ENCODE measurements around the gene MR1. TPM values are rescaled to one million over a fixed set of nuclear protein-coding genes. Genes with fewer than 3 reads are reported as not detected.

MR1 gene
- total RNA-seq, 2 experiments from 2014 or later = 7.9 to 18.3 TPM

GRCh38 chr1:181012203-181012745, 21.5 kb upstream of the MR1 start:
- Histone ChIP-seq H3K4me2 (ENCODE audit: low read length) (no peak overlapping the region), H3K79me2 (ENCODE audit: insufficient read depth, low read depth, low read length) (peaks cover 35% of the 10 kb centered on the region), H3K9me2 (ENCODE audit: insufficient read depth, low read length) (no peaks in the 10 kb centered on the region), H3K4me1 (ENCODE audit: insufficient read depth, low read length, poor library complexity, severe bottlenecking) (no peaks in the 10 kb centered on the region), H2AFZ (ENCODE audit: low read length) (no peak overlapping the region), H3K36me3 (ENCODE audit: insufficient read depth, low read length) (peaks cover under 1% of the 10 kb centered on the region; the same call in 1 of the 2 replicates), H3K27ac (ENCODE audit: low read depth, low read length, poor library complexity, severe bottlenecking) (no peak overlapping the region), H3K4me3 (ENCODE audit: low read depth, low read length, poor library complexity, severe bottlenecking) (no peak overlapping the region), H3K9me3 (ENCODE audit: low read length) (no peaks in the 10 kb centered on the region), H4K20me1 (ENCODE audit: insufficient read depth, low read length) (no peaks in the 10 kb centered on the region)
- no peak for DNase-seq (ENCODE audit: low spot score)
- intact Hi-C loops (cut with micrococcal nuclease; ENCODE audit: unreplicated experiment) = no loop called here
- no peak for TF ChIP-seq EZH2phosphoT487 (IDR thresholded peaks at IDR 0.05; ENCODE audit: borderline replicate concordance, low read depth, low read length)
- TF ChIP-seq, protein P1, sequence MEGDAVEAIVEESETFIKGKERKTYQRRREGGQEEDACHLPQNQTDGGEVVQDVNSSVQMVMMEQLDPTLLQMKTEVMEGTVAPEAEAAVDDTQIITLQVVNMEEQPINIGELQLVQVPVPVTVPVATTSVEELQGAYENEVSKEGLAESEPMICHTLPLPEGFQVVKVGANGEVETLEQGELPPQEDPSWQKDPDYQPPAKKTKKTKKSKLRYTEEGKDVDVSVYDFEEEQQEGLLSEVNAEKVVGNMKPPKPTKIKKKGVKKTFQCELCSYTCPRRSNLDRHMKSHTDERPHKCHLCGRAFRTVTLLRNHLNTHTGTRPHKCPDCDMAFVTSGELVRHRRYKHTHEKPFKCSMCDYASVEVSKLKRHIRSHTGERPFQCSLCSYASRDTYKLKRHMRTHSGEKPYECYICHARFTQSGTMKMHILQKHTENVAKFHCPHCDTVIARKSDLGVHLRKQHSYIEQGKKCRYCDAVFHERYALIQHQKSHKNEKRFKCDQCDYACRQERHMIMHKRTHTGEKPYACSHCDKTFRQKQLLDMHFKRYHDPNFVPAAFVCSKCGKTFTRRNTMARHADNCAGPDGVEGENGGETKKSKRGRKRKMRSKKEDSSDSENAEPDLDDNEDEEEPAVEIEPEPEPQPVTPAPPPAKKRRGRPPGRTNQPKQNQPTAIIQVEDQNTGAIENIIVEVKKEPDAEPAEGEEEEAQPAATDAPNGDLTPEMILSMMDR (conservative IDR thresholded peaks at IDR 0.05; ENCODE audit: low read length) = no peak
- ChIA-PET POLR2A (no interaction called here), CTCF (ENCODE audit: unreplicated experiment) (no interaction called here)
- no TSS peak for BruUV-seq (replicated peaks)

DNA sequence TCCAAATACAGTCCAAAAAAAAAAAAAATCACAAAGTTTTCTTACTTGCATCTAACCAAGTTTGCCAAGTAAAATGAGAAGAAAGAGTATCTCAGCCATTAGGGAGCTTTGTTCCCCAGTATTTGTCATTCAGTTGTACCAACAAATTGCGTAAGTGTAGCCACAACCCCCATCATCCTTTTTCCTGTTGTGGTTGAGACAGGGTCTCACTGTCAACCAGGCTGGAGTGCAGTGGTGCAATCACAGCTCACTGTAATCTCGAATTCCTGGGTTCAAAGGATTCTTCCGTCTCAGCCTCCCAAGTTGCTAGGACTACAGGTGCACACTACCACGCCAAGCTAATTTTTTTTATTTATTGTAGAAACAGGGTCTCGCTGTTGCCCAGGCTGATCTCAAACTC, 20.6 kb upstream of the MR1 start:
- BruUV-seq (replicated peaks) = no TSS peak
- no peak overlapping the region for H2AFZ ChIP-seq (ENCODE audit: low read length)
- no peaks in the 10 kb centered on the region for H3K4me1 ChIP-seq (ENCODE audit: insufficient read depth, low read length, poor library complexity, severe bottlenecking)
- POLR2A ChIA-PET = interaction anchor here (0.5 to 1.5 kb wide), 2 partner anchors 20 to 72 kb away, joined by 3 to 4 read pairs; no protein-coding TSS in a partner anchor
- CTCF ChIA-PET (ENCODE audit: unreplicated experiment) = no interaction called here
- no peak overlapping the region for H3K4me3 ChIP-seq (ENCODE audit: low read depth, low read length, poor library complexity, severe bottlenecking)
- intact Hi-C loops (cut with micrococcal nuclease; ENCODE audit: unreplicated experiment) = no loop called here
- H3K36me3 ChIP-seq (ENCODE audit: insufficient read depth, low read length) = peaks cover 8% of the 10 kb centered on the region
- DNase-seq (ENCODE audit: low spot score) = no peak
- no peaks in the 10 kb centered on the region for H3K9me3 ChIP-seq (ENCODE audit: low read length)
- TF ChIP-seq, protein P1 (conservative IDR thresholded peaks at IDR 0.05; ENCODE audit: low read length) = no peak
- no peak for TF ChIP-seq EZH2phosphoT487 (IDR thresholded peaks at IDR 0.05; ENCODE audit: borderline replicate concordance, low read depth, low read length)
- no peak overlapping the region for H3K4me2 ChIP-seq (ENCODE audit: low read length)
- H3K79me2 ChIP-seq (ENCODE audit: insufficient read depth, low read depth, low read length) = peaks cover 35% of the 10 kb centered on the region
- H3K9me2 ChIP-seq (ENCODE audit: insufficient read depth, low read length) = no peaks in the 10 kb centered on the region
- no peak overlapping the region for H3K27ac ChIP-seq (ENCODE audit: low read depth, low read length, poor library complexity, severe bottlenecking)
- H4K20me1 ChIP-seq (ENCODE audit: insufficient read depth, low read length) = no peaks in the 10 kb centered on the region

GRCh38 chr1:181014477-181015250, 19.1 kb upstream of the MR1 start:
- Histone ChIP-seq H3K9me3 (ENCODE audit: low read length) (no peaks in the 10 kb centered on the region), H2AFZ (ENCODE audit: low read length) (no peak overlapping the region), H3K9me2 (ENCODE audit: insufficient read depth, low read length) (no peaks in the 10 kb centered on the region), H3K4me2 (ENCODE audit: low read length) (no peak overlapping the region), H3K36me3 (ENCODE audit: insufficient read depth, low read length) (peaks cover 8% of the 10 kb centered on the region), H3K27ac (ENCODE audit: low read depth, low read length, poor library complexity, severe bottlenecking) (no peak overlapping the region), H3K4me3 (ENCODE audit: low read depth, low read length, poor library complexity, severe bottlenecking) (no peak overlapping the region), H3K4me1 (ENCODE audit: insufficient read depth, low read length, poor library complexity, severe bottlenecking) (peaks cover 11% of the 10 kb centered on the region), H4K20me1 (ENCODE audit: insufficient read depth, low read length) (peaks cover 7% of the 10 kb centered on the region; the same call in 1 of the 2 replicates), H3K79me2 (ENCODE audit: insufficient read depth, low read depth, low read length) (peaks cover 43% of the 10 kb centered on the region)
- POLR2A ChIA-PET = interaction anchor here (0.7 to 1.1 kb wide), 4 partner anchors 9 to 37 kb away, joined by 3 read pairs; no protein-coding TSS in a partner anchor
- intact Hi-C loops (cut with micrococcal nuclease; ENCODE audit: unreplicated experiment) = no loop called here
- no TSS peak for BruUV-seq (replicated peaks)
- no peak for DNase-seq (ENCODE audit: low spot score)
- CTCF ChIA-PET (ENCODE audit: unreplicated experiment) = no interaction called here
- TF ChIP-seq EZH2phosphoT487 (IDR thresholded peaks at IDR 0.05; ENCODE audit: borderline replicate concordance, low read depth, low read length) = no peak
- TF ChIP-seq, protein P1 (conservative IDR thresholded peaks at IDR 0.05; ENCODE audit: low read length) = no peak
